ENCODE data around the gene PCBP3. TPM values are rescaled to one million over a fixed set of nuclear protein-coding genes. Genes with fewer than 3 reads are reported as not detected.

The PCBP3 gene
- total and polyA plus RNA-seq, 2 of the 8 experiments (the other 6 are each of a cell fraction or from before 2014, with no cell fraction given), result 3.5 to 6.3 TPM

- TF ChIP-seq EP300 (IDR thresholded peaks at IDR 0.05; ENCODE audit: borderline replicate concordance in 1 of 2, low read depth in 2 of 2, low read length in 2 of 2), result no peak
- TF ChIP-seq GABPA (IDR thresholded peaks at IDR 0.05; ENCODE audit: borderline replicate concordance, insufficient read depth, low read length), result no peak
- no peak for TF ChIP-seq GTF2F1 (IDR thresholded peaks at IDR 0.05; ENCODE audit: borderline replicate concordance, low read depth, low read length)
Measured at GRCh38 chr21:45989355-45990048, 346.0 kb downstream of the PCBP3 start (continued).
